K562 (cell line): ENCODE measurements around the gene ECI1. TPM values are rescaled to one million over a fixed set of nuclear protein-coding genes. Genes with fewer than 3 reads are reported as not detected.

Experiments
- ATAC-seq: fragments of 200-7000 bp; cut with Tn5 transposase; 3 replicates; pipeline ENCODE4 v1.9.1; 2020; ENCODE audit warnings: moderate library complexity
- BruUV-seq: library from RNA; stranded (reverse); fragments of 400-500 nt; replicated peaks from 2 replicates; lab custom pipeline; 2021; lab: Mats Ljungman, UMichigan
- CTCF ChIA-PET: fragments of 300-600 bp; formaldehyde crosslinking; extraction: SDS; loops from one replicate; lab custom pipeline; 2021; ENCODE audit warnings: low intra/inter-chr PET ratio; lab: Yijun Ruan, JAX
- POLR2A ChIA-PET: fragments of 300-600, 350-650 bp; sonication (Branson Sonifier 250); formaldehyde crosslinking; extraction: SDS; loops from one replicate; lab custom pipeline; 2021; ENCODE audit warnings: antibody characterized with exemption, inconsistent platforms; lab: Yijun Ruan, JAX
- DNase-seq, 4 experiments: peaks; one replicate each; pipeline versions ENCODE4 v3.0.0 to v3.0.0-alpha.2; 2011 to 2018; ENCODE audit warnings: low spot score in 3 of 4, mixed read lengths in 3 of 4; ENCODE audit errors: extremely low read depth in 1 of 4
- FAIRE-seq: peaks from 2 replicates; lab custom pipeline; 2011; peaks lifted over from hg19 to GRCh38; lab: Jason Lieb, UNC
- H2AFZ ChIP-seq: 2 replicates; pipeline ENCODE4 v1.6.0; 2011; ENCODE audit warnings: low read depth, low read length, control low read depth, inconsistent platforms
- H3K27ac ChIP-seq: fragments of 200-600 bp; 3 replicates; pipeline ENCODE4 v1.8.0; 2011; ENCODE audit warnings: low read depth, mild to moderate bottlenecking, control low read depth, inconsistent platforms, low read length, moderate library complexity, mixed read lengths; ENCODE audit errors: extremely low read depth
- H3K27me3 ChIP-seq, 2 experiments: fragments of 300-600 bp in 1 of 2; 2 replicates in 1 of 2; 3 replicates in 1 of 2; pipeline versions ENCODE4 v1.6.0 to v1.8.0; 2011; ENCODE audit warnings: inconsistent platforms in 2 of 2, low read length in 2 of 2, mild to moderate bottlenecking in 1 of 2, mixed read lengths in 1 of 2, moderate library complexity in 1 of 2; ENCODE audit not compliant: control insufficient read depth in 2 of 2, insufficient read depth in 2 of 2
- H3K36me3 ChIP-seq: fragments of 300-600 bp; 3 replicates; pipeline ENCODE4 v1.8.0; 2011; ENCODE audit warnings: mild to moderate bottlenecking, low read length, inconsistent platforms; ENCODE audit not compliant: control insufficient read depth, insufficient read depth
- H3K4me1 ChIP-seq, 2 experiments: fragments of 200-600 bp in 1 of 2; replicated peaks in 1 of 2; 2 replicates in 1 of 2; 3 replicates in 1 of 2; pipeline versions ENCODE4 v1.5.1 to v1.8.0; 2011; ENCODE audit warnings: inconsistent platforms in 2 of 2, low read length in 2 of 2, mild to moderate bottlenecking in 1 of 2, mixed read lengths in 1 of 2, moderate library complexity in 1 of 2; ENCODE audit not compliant: control insufficient read depth in 2 of 2, insufficient read depth in 2 of 2
- H3K4me2 ChIP-seq: 2 replicates; pipeline ENCODE4 v1.6.1; 2011; ENCODE audit warnings: low read length, control low read depth, inconsistent platforms, mixed read lengths; ENCODE audit not compliant: insufficient read depth
- H3K4me3 ChIP-seq: fragments of 200-600 bp; sonication (generic), shearing (Covaris generic); 2 replicates; pipeline ENCODE4 v1.5.1; 2016; ENCODE audit warnings: control low read depth, inconsistent platforms
- H3K79me2 ChIP-seq: fragments of 200-600 bp; 3 replicates; pipeline ENCODE4 v1.8.0; 2011; ENCODE audit warnings: low read length, inconsistent platforms; ENCODE audit not compliant: control insufficient read depth, insufficient read depth
- H3K9ac ChIP-seq, 2 experiments: 2 replicates each; pipeline versions ENCODE4 v1.6.0 to v1.6.1; 2011; ENCODE audit warnings: low read depth in 2 of 2, low read length in 2 of 2, control low read depth in 1 of 2, inconsistent platforms in 1 of 2, mild to moderate bottlenecking in 1 of 2, mixed read lengths in 1 of 2; ENCODE audit not compliant: insufficient read depth in 1 of 2
- H3K9me1 ChIP-seq: one replicate; pipeline ENCODE4 v1.6.0; 2011; ENCODE audit warnings: inconsistent platforms, mild to moderate bottlenecking, low read length, moderate library complexity; ENCODE audit not compliant: control insufficient read depth, insufficient read depth
- H3K9me3 ChIP-seq: replicated peaks from 2 replicates; pipeline ENCODE4 v1.5.1; 2011; ENCODE audit warnings: low read depth, low read length, inconsistent platforms; ENCODE audit not compliant: control insufficient read depth, insufficient read depth
- H4K20me1 ChIP-seq: replicated peaks from 2 replicates; pipeline ENCODE4 v1.6.1; 2011; ENCODE audit warnings: low read length, inconsistent platforms, mixed read lengths; ENCODE audit not compliant: control insufficient read depth, insufficient read depth
- ARID1B ChIP-seq: fragments of 450-650 bp; IDR thresholded peaks from 2 replicates; pipeline ENCODE4 v1.6.1; 2016; ENCODE audit warnings: antibody characterized with exemption, mild to moderate bottlenecking, inconsistent platforms
- CCAR2 ChIP-seq: fragments of 200-400 bp; formaldehyde crosslinking; IDR thresholded peaks from 2 replicates; pipeline ENCODE4 v1.6.1; 2017; ENCODE audit warnings: mild to moderate bottlenecking, low read depth, low read length
- CSDE1 ChIP-seq, 2 experiments: fragments of 450-650 bp; IDR thresholded peaks; 2 replicates each; pipeline ENCODE4 v1.6.1; 2016; ENCODE audit warnings: mild to moderate bottlenecking in 1 of 2
- DPF2 ChIP-seq: fragments of 450-650 bp; IDR thresholded peaks from 2 replicates; pipeline ENCODE4 v1.6.1; 2016
- GTF2E2 ChIP-seq: fragments of 200-800 bp; sonication (Bioruptor generic); IDR thresholded peaks from 2 replicates; pipeline ENCODE4 v1.6.1; 2016; ENCODE audit warnings: missing genetic modification characterization, missing compliant biosample characterization
- HIVEP1 ChIP-seq: fragments of 250-450 bp; sonication (Bioruptor Pico); IDR thresholded peaks from 2 replicates; pipeline ENCODE4 v1.4.0; 2020; ENCODE audit warnings: mild to moderate bottlenecking
- KDM1A ChIP-seq, 2 experiments: fragments of 450-650 bp; IDR thresholded peaks; 2 replicates each; pipeline ENCODE4 v1.6.1; 2016; ENCODE audit warnings: mild to moderate bottlenecking in 2 of 2
- MEF2A ChIP-seq: IDR thresholded peaks from 2 replicates; pipeline ENCODE4 v1.6.1; 2011; ENCODE audit warnings: low read depth, mild to moderate bottlenecking, low read length, moderate library complexity; ENCODE audit not compliant: control insufficient read depth
- MXI1 ChIP-seq: IDR thresholded peaks from 2 replicates; pipeline ENCODE4 v1.6.1; 2011; ENCODE audit warnings: low read depth, mild to moderate bottlenecking, improper control_type of control experiment, low read length
- SRSF3 ChIP-seq: fragments of 200-400 bp; formaldehyde crosslinking; IDR thresholded peaks from 2 replicates; pipeline ENCODE4 v1.6.1; 2016; ENCODE audit warnings: mild to moderate bottlenecking, low read length, moderate library complexity; ENCODE audit not compliant: insufficient read depth
- TAF1 ChIP-seq: IDR thresholded peaks from 2 replicates; pipeline ENCODE4 v1.6.1; 2011; ENCODE audit warnings: mild to moderate bottlenecking, low read length, moderate library complexity; ENCODE audit not compliant: insufficient read depth, control insufficient read depth, severe bottlenecking; ENCODE audit errors: extremely low read depth
- TEAD1 ChIP-seq, 2 experiments: fragments of 450-650 bp in 1 of 2; sonication (generic) in 1 of 2; formaldehyde crosslinking; IDR thresholded peaks; 2 replicates each; pipeline versions ENCODE4 v1.4.0 to v1.8.0; 2020 to 2022; ENCODE audit warnings: mild to moderate bottlenecking in 2 of 2, missing genetic modification reagents in 1 of 2
- TFAP4 ChIP-seq: sonication (generic); formaldehyde crosslinking; IDR thresholded peaks from 2 replicates; pipeline ENCODE4 v1.8.0; 2022; ENCODE audit warnings: missing genetic modification reagents, mild to moderate bottlenecking, moderate library complexity, borderline replicate concordance
- TGIF2 ChIP-seq: sonication (generic); formaldehyde crosslinking; IDR thresholded peaks from 2 replicates; pipeline ENCODE4 v1.8.1; 2022; ENCODE audit warnings: mild to moderate bottlenecking, missing genetic modification reagents, moderate library complexity
- ZNF655 ChIP-seq: fragments of 250-450 bp; sonication (Bioruptor Pico); IDR thresholded peaks from 2 replicates; pipeline ENCODE4 v1.5.0; 2021
- WGBS: fragments of 100-300 bp; shearing (Covaris generic); methylation state at CpG from one replicate; pipeline ENCODE4 v1.1.6; 2016; ENCODE audit warnings: low coverage, mixed read lengths; ENCODE audit not compliant: insufficient coverage; ENCODE audit errors: missing lambda C conversion rate; 5-methylcytosine and 5-hydroxymethylcytosine counted together
- in situ Hi-C: fragments of 300-500 bp; cut with MboI; formaldehyde crosslinking; loops from 4 replicates; pipeline ENCODE4 v1.15.0; 2018; ENCODE audit warnings: inconsistent platforms, mixed read lengths
- intact Hi-C: fragments of 100-400 bp; cut with micrococcal nuclease; formaldehyde crosslinking; loops from 2 replicates; pipeline ENCODE4 v1.14.2; 2022
- polyA plus RNA-seq, 8 experiments: library from polyadenylated mRNA; depleted of rRNA in 4 of 8; stranded (reverse) in 5 of 8; unstranded in 3 of 8; fragments of >200 nt; fragmentation: Nextera tagmentation in 2 of 8; fragmentation: Illumina TruSeq in 1 of 8; extraction: Ambion mirVana in 2 of 8; extraction: Trizol in 1 of 8; gene quantifications; 2 replicates each; pipeline versions ENCODE4 v1.2.1 to v1.2.3, GENCODE V29; 2011 to 2014; ENCODE audit warnings: inconsistent platforms in 1 of 8, missing spikeins in 1 of 8
- total RNA-seq, 7 experiments: library from RNA; depleted of rRNA in 6 of 7; stranded (reverse); fragments of >200 nt in 6 of 7; fragmentation: Illumina TruSeq in 2 of 7; extraction: Trizol in 2 of 7; gene quantifications; 2 replicates each; pipeline versions ENCODE4 v1.2.1 to v1.2.3, GENCODE V29; 2011 to 2021; ENCODE audit warnings: low replicate concordance in 1 of 7

ECI1 gene
- total and polyA plus RNA-seq, 9 of the 15 experiments (the other 6 are each of a cell fraction or from before 2014, with no cell fraction given): 4.7 to 189 (median 54.0) TPM

- BruUV-seq: no TSS peak
- intact Hi-C loops: loop anchor here (5.0 kb wide), 1 partner anchor 55 kb away; the partner anchor contains the start of gene CASKIN1
- FAIRE-seq: peak; percentile 15
Measured at GRCh38 chr16:2252806-2253148, 1.4 kb upstream of the ECI1 start.

GRCh38 chr16:2250652-2251295 is 613 bp downstream of the ECI1 start:
- BruUV-seq: TSS peak; percentile 80
- ATAC-seq: no peak
- in situ Hi-C loops: no loop called here
- Histone ChIP-seq H3K9ac (peak overlapping the region; percentile 92 to 99), H3K9me1 (no peaks in the 10 kb centered on the region), H3K36me3 (peaks cover 72% of the 10 kb centered on the region; the same call in 2 of the 3 replicates), H3K27ac (peak overlapping the region; percentile 97), H3K79me2 (peaks cover 52% of the 10 kb centered on the region), H3K4me1 (peaks cover 8 to 31% of the 10 kb centered on the region in 2 experiments), H3K4me2 (peak overlapping the region; percentile 83), H4K20me1 (0 out of 2 replicates have a peak, but pooled peaks cover 3% of the 10 kb centered on the region), H3K27me3 (no peaks in the 10 kb centered on the region), H3K4me3 (peak overlapping the region; percentile 94), H2AFZ (peak overlapping the region; percentile 38; the same call in 1 of the 2 replicates), H3K9me3 (no peaks in the 10 kb centered on the region)
- intact Hi-C loops: loop anchor here (1.0 to 5.0 kb wide), 4 partner anchors 18 to 96 kb away; partner anchors contain the start of genes CASKIN1, E4F1, RNPS1 and TRAF7
- peak in 1 of 4 experiments; percentile 61 for DNase-seq
- ChIA-PET POLR2A (interaction anchor here (0.7 to 3.7 kb wide), 16 partner anchors 11 to 215 kb away, joined by 3 to 40 read pairs (median 4); partner anchors contain the start of genes PGP and TRAF7), CTCF (interaction anchor here (2.4 kb wide), 1 partner anchor 56 kb away, joined by 18 read pairs; no protein-coding TSS in a partner anchor)
- under 1% methylated on average over 23 of the region's 35 CpGs for WGBS
- peak; percentile 71 for FAIRE-seq
- TF ChIP-seq ZNF655 (CRISPR knock-in tag): no peak
- TF ChIP-seq TFAP4 (CRISPR knock-in tag): no peak
- TF ChIP-seq TAF1: peak; percentile 6
- TF ChIP-seq ARID1B: no peak
- peak; percentile 19 to 51; a peak in 1 of 4 replicates for TF ChIP-seq KDM1A (IDR thresholded peaks at IDR 0.05)
- no peak for TF ChIP-seq SRSF3
- no peak for TF ChIP-seq TGIF2 (CRISPR knock-in tag)

More at GRCh38 chr16:2252806-2253148, 1.4 kb upstream of the ECI1 start:
- H3K4me3 ChIP-seq: no peak overlapping the region
- peaks cover 47% of the 10 kb centered on the region for H3K79me2 ChIP-seq
- H3K4me2 ChIP-seq: no peak overlapping the region
- no peaks in the 10 kb centered on the region for H3K9me3 ChIP-seq
- DNase-seq: no peak
- H3K9ac ChIP-seq: no peak overlapping the region
- H4K20me1 ChIP-seq: 0 out of 2 replicates have a peak, but pooled peaks cover 3% of the 10 kb centered on the region
- ChIA-PET POLR2A (interaction anchor here (0.6 to 3.7 kb wide), 9 partner anchors 9 to 250 kb away, joined by 3 to 40 read pairs (median 14); partner anchors contain the start of genes PGP, RNPS1 and TRAF7), CTCF (no interaction called here)
- H3K27ac ChIP-seq: no peak overlapping the region; the same call in 2 of the 3 replicates
- H3K36me3 ChIP-seq: peaks cover 74% of the 10 kb centered on the region
- H3K27me3 ChIP-seq: no peaks in the 10 kb centered on the region
- H3K4me1 ChIP-seq: peaks cover 8 to 24% of the 10 kb centered on the region in 2 experiments
- no peaks in the 10 kb centered on the region for H3K9me1 ChIP-seq
- TF ChIP-seq MEF2A (no peak), CCAR2 (no peak), DPF2 (no peak), HIVEP1 (no peak), TEAD1 (CRISPR knock-in tag; IDR thresholded peaks at IDR 0.05) (0 out of 4 replicates have a peak, but pooled peaks of 1 of the 2 experiments have one; percentile 29), CSDE1 (IDR thresholded peaks at IDR 0.05) (no peak), GTF2E2 (no peak), MXI1 (no peak)
- TF ChIP-seq, all 486 proteins: peak for 1
- in situ Hi-C loops: no loop called here
- no peak for ATAC-seq
- H2AFZ ChIP-seq: no peak overlapping the region
- 94% methylated on average over 7 of the region's 7 CpGs for WGBS
